Measurements from ENCODE around the gene POR.
"Not testable (repeated sequence)": the region's sequence is repeated elsewhere in the genome, so short reads cannot be mapped to it uniquely, and the experiment has no call there.

The POR gene

GRCh38 chr7:75914655-75915415, at the start of gene POR:
Gene POR (plus strand): TSS chr7:75915155. CDS start chr7:75954002, 38,847 bp downstream.
- DNase-seq = peak; percentile 55 to 99 (median 94)

- DNase-seq = peak in 3 of 56 donors; percentile 33 to 52 (median 47)
Measured at GRCh38 chr7:75866114-75866488, 48.9 kb upstream of the POR start.

GRCh38 chr7:75866489-75867389, 48.2 kb upstream of the POR start:
- DNase-seq = peak in 44 of 56 donors; percentile 8 to 70 (median 25)

DNA sequence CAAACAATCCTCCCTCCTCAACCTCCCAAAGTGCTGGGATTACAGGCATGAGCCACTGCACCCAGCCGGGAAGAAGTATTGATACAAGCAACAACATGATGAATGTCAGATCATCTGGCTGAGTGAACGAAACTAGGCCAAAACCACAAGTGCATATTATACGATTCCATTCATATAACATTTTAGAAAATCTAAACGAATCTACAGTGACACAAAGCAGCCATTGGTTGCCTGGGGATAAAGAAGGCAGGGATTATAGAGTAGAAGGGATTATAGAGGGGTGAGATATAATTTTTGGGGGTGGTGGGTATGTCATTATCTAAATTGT, 47.6 kb upstream of the POR start:
- no peak for DNase-seq

- no peak for DNase-seq
Measured at GRCh38 chr7:75868153-75868552, 46.8 kb upstream of the POR start.

- no peak for DNase-seq
Measured at GRCh38 chr7:75869776-75870379, 45.1 kb upstream of the POR start.

DNA sequence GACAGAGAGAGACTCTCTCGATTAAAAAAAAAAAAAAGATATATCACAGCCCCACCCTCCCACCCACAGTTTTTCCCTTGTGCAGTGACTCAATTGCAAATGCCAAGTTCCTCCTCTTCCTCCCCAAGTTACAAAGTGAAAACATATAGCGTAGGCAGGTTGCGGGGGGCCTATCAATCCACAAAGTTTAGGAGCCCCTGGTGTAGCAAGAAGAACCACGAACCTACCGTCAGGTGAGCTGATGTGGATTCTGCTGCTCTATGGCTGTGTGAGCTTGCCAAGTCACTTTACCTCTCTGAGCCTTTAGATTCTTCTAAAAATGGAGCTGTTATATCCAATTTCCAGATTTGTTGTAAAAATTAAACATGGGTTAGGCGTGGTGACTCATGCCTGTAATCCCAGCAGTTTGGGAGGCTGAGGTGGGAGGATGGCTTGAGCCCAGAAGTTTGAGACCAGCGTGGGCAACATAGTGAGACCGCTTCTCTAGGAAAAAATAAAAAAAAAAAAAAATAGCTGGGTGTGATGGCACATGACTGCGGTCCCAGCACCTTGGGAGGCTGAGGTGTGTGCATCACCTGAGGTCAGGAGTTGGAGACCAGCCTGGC, 44.3 kb upstream of the POR start:
- DNase-seq = peak in 4 of 56 donors; percentile 18 to 26 (median 20)

GRCh38 chr7:75872073-75872782, 42.7 kb upstream of the POR start:
- DNase-seq = no peak

DNA sequence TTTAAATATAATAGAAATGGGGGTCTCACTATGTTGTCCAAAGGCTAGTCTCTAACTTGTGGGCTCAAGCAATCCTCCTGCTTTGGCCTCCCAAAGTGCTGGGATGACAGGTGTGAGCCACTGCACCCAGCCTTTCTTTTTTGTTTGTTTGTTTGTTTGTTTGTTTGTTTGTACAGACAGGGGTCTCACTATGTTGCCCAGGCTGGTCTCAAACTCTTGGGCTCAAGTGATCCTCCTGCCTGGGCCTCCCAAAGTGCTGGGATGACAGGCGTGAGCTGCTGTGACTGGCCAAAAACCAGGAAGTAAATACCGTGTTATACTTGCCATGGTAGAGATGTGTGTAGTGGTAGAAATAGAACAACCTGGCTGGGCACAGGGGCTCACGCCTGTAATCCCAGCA, 40.8 kb upstream of the POR start:
- not testable (repeated sequence) for DNase-seq

GRCh38 chr7:75875113-75876080, 39.6 kb upstream of the POR start:
- no peak for DNase-seq

- no peak for DNase-seq
Measured at GRCh38 chr7:75876126-75876881, 38.7 kb upstream of the POR start.

DNA sequence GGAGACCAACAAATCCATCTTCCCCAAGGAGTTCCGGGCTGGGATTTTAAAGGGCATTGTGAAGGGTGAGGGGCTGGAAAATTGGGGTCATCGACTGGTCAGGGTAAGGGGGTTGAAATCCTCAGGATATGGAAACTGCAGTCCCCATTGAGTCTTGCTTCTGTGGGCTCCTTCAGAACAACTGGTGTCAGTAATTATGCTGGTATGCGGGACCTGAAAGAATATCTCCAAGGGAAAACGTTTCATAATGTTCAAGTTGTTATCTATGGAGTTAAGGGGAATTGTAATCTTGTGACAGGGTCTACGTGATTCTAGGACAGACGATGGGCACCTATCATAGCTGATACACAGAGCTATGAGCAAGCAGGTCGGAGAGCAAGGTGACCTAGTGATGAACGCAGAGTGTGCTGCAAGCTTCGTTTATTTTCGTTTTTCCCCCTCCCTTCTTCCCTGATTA, 36.6 kb upstream of the POR start:
- peak in 2 of 56 donors; percentile 18 to 22 for DNase-seq

- peak; percentile 69 to 98 (median 94) for DNase-seq
Measured at GRCh38 chr7:75878769-75879611, 36.0 kb upstream of the POR start, which contains the start of gene RHBDD2. Gene RHBDD2 (plus strand): TSS chr7:75879034. CDS start chr7:75879083, 49 bp downstream.

- no peak for DNase-seq
Measured at GRCh38 chr7:75879771-75880184, 35.2 kb upstream of the POR start.

DNA sequence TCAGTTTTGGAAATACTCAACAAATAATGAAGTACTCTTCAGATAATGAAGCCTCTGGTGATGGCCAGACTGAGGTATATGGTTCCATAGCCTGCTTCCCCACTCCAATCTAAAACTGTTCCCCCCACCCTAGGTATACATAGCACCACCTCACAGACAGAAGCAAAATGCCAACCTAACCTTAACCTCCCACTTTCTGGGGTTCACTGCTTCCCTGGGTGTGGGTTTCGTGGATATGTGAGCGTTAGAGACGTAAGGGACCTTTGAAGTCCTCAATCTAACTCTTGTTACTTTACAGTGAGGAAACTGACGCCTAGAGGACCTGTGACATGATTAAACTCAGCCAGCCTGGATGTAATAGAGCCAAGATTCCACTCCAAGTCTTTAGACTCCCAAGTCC, 34.7 kb upstream of the POR start:
- DNase-seq = no peak

GRCh38 chr7:75881436-75882095, 33.4 kb upstream of the POR start:
- peak in 1 of 56 donors; percentile 17 for DNase-seq

- DNase-seq = not testable (repeated sequence)
Measured at GRCh38 chr7:75883265-75883824, 31.6 kb upstream of the POR start.
